Measurements from ENCODE around the gene AURKAIP1.

DNA sequence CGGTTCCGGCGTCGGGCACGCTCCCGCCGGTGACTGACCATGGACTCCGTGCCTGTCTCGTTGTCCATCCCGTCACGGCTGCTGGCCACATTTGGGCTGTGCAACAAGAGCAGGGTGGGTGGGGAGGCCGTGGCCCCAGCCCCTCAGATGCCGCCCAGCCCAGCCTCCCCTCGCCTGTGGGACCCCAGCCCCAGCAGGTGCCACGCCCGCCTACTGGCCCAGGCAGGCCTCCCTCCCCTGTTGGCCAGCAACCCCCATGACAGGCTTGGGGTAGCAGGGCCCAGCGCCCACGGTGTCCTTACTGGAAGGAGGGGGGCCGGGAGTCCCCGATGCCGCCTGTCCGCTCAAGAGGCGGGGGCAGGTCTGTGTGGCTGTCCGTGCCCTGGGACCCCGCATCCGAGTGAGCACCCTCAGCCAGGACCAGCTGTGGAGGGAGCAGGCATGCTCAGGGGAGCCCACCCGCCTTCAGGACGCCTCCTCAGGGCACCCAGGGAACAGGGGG, 32.9 kb downstream of the AURKAIP1 start:
- TF ChIP-seq MXI1 (IDR thresholded peaks at IDR 0.05; ENCODE audit: borderline replicate concordance, low read depth, low read length) (no peak), EZH2 (conservative IDR thresholded peaks at IDR 0.05; ENCODE audit: low read depth, low read length) (no peak), CHD2 (IDR thresholded peaks at IDR 0.05; ENCODE audit: low read depth, low read length) (no peak), PBX3 (CRISPR knock-in tag; IDR thresholded peaks at IDR 0.05; ENCODE audit: borderline replicate concordance) (no peak)
- TF ChIP-seq, protein P1, sequence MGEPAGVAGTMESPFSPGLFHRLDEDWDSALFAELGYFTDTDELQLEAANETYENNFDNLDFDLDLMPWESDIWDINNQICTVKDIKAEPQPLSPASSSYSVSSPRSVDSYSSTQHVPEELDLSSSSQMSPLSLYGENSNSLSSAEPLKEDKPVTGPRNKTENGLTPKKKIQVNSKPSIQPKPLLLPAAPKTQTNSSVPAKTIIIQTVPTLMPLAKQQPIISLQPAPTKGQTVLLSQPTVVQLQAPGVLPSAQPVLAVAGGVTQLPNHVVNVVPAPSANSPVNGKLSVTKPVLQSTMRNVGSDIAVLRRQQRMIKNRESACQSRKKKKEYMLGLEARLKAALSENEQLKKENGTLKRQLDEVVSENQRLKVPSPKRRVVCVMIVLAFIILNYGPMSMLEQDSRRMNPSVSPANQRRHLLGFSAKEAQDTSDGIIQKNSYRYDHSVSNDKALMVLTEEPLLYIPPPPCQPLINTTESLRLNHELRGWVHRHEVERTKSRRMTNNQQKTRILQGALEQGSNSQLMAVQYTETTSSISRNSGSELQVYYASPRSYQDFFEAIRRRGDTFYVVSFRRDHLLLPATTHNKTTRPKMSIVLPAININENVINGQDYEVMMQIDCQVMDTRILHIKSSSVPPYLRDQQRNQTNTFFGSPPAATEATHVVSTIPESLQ (CRISPR knock-in tag; conservative IDR thresholded peaks at IDR 0.05), result no peak
- TF ChIP-seq, protein P2, sequence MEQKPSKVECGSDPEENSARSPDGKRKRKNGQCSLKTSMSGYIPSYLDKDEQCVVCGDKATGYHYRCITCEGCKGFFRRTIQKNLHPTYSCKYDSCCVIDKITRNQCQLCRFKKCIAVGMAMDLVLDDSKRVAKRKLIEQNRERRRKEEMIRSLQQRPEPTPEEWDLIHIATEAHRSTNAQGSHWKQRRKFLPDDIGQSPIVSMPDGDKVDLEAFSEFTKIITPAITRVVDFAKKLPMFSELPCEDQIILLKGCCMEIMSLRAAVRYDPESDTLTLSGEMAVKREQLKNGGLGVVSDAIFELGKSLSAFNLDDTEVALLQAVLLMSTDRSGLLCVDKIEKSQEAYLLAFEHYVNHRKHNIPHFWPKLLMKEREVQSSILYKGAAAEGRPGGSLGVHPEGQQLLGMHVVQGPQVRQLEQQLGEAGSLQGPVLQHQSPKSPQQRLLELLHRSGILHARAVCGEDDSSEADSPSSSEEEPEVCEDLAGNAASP (CRISPR knock-in tag; IDR thresholded peaks at IDR 0.05; ENCODE audit: borderline replicate concordance), result no peak
